Stimulated activated CD8-positive, alpha-beta memory T cell treated with anti-CD3 and anti-CD28 coated beads, Interleukin-12 subunit alpha, Interleukin-12 subunit beta, amount 100 ng/mL, for 4 hours (primary cell): ENCODE measurements around the gene OCA2.
"Not testable (repeated sequence)": the region's sequence is repeated elsewhere in the genome, so short reads cannot be mapped to it uniquely, and the experiment has no call there.

Experiments
- DNase-seq: peaks from one replicate; pipeline ENCODE4 v3.0.0-alpha.2; 2020; ENCODE audit warnings: low read depth

OCA2 gene

DNA sequence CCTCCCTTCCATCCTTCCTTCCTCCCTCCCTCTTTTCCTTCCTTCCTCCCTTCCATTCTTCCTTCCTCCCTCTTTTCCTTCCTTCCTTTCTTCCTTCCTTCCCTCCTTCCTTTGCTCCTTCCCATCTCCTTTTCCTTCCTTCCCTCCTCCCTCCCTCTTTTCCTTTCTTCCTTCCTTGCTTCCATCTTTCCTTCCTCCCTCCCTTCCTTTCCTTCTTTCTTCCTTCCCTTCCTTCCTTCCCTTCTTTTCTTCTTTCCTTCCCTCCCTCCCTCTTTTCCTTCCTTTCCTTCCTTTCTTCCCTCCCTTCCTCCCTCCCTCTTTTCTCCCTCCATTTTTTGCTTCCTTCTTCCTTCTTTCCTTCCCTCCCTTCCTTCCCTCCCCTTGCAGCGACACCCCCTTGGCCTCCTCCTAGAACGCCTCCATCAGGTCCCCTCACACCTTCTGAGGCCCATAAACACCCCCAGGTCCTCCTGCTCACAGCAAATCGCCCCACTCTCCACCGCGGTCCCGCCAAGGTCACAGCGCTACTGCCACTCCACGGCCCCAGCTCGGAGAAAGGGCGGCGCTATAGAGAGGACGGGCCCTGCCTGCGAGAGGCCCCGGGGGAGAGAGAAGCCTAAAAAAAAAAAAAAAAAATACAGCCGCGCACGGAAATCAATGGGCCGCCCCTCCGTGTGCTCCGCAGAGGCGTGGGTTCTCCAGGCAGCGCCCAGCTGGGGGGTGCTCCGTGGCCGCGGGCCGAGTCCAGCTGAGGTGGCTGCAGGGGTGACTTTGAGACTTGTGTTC lies 328.2 kb downstream of the OCA2 start:
- no peak for DNase-seq

DNA sequence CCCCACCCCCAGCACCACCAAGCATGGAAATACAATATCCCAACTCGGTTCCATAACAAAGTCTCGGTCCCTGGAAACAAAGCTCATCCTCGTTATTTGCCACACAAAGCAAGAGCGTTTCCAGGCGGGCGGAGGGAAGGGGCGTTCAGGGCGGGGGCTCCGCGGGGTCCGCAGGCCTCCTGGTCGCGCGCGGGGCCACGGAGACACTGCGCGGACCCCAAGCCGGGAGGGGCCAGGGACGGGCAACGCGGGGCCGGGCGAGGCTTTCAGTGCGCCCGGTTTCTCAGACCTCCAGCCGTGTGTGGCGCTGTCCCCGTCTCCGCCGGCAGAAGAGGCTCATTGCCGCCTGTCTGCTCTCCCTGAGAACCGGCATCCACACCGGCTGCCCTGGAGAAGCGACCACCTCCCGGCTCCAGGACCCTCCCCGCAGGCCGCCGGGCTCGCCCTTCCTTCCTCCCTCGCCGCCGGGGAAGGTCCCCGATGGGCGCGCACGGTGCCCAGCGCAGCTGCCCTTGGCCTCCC lies 329.0 kb downstream of the OCA2 start:
- DNase-seq = no peak

DNA sequence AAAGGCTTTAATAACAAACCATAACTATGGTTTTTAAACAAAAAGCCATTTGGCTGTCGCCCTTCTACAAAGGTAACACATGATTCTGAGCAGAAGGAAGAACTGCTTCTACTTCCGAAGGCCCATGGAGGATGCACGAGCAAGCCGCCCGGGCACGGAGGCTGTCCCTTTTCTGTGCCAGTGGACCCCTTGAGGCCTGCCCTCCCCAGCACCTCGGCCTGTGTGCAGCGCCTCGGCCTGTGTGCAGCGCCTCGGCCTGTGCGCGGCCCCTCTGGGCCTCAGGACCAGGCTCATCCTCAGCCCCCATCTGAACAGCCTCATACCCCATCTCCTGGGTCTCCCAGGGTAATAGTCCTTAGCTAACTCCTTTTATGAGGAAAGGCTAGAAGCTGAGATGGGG lies 329.5 kb downstream of the OCA2 start:
- no peak for DNase-seq

DNA sequence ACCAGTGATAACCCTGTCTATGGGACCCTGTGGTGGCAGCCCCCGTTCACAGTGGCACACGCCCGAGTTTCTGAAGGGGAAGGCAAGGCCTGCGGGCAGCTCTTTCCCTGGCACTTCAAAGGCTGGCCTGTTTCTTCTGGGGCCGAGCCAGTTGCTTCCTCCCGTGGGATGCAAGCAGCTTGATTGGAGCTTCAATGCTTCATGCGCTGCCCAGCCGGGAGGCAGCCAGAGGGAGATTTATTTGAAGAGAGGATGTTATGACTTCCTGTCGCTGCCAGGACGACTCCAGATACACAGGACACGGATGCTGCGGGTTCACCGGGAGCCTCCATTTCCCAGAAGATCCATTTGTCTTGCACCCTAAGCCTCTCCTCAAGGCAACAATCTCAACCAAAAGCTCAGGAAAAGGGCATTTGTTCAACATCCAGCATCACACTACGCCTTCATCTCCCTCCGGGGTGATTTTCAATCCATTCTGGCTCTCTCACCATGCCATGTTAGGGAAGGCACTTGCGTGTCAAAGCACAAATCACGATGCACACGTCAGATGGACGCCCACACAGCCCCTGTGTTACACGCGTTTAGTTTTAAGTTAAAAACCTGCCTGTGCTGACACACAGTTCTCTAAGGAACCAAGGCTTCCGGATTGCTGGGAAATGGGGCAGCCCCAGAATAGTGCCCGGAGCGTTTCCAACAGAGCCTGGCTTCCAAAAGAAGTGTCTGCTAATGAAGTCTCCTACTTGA lies 330.2 kb downstream of the OCA2 start:
- DNase-seq = no peak

DNA sequence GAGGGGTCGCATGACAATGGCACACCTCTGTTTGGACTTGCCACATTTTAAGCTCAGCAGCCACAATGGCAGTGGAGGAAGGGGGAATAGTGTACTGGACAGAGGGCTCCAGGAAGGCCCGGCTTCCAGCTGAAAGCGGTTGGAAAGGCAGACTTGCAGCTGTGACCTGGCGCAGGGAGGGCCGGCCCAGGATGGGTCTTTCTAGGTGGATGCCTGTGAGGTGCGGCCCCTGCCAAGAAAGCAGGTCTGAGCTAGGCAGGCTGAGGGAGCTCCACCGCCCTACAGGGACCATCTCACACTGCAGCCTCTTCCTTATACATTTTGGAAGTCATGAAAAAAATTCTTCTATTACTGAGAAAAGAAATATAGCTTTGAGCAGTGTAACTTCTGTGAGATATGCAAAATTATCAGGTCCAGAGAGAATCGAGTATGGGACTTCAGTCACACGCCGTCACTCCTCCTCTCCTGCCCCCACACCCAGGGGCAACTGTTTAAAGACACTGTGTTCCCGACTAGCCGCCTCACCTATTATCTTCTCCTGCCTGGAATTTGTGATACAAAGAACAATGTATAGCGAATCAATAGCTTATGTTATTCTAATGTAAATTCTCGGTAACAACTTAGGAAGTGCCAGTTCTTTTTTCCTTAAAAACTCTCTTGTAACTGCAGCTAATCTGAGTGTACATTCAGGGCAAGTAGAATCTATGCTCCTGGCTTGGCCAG lies 331.0 kb downstream of the OCA2 start:
- no peak for DNase-seq

DNA sequence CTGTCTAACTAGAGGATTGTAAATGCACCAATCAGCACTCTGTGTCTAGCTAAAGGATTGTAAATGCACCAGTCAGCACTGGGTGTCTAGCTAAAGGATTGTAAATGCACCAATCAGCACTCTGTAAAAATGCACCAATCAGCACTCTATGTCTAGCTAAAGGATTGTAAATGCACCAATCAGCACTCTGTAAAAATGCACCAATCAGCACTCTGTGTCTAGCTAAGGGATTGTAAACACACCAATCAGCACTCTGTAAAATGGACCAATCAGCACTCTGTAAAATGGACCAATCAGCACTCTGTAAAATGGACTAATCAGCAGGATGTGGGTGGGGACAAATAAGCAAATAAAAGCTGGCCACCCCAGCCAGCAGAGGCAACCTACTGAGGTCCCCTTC lies 331.7 kb downstream of the OCA2 start:
- DNase-seq = not testable (repeated sequence)

DNA sequence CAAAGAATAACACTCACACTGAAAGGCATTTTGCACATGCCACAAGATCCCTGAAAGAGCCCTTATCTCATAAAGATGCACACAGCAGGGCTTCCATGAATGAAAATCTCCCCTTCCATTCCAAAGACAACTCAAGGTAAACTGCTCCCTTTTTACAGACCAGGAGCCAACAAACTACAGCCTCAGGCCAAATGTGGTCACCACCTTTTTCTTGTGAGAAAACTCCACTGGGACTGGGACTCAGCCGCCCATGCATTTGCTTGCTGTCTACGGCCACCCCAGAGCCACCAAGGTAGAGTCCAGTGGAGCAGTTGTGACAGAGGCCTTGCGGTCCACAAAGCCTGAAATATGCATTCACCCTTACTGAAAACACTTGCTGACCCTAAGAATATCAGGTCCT lies 334.8 kb downstream of the OCA2 start:
- DNase-seq = no peak

DNA sequence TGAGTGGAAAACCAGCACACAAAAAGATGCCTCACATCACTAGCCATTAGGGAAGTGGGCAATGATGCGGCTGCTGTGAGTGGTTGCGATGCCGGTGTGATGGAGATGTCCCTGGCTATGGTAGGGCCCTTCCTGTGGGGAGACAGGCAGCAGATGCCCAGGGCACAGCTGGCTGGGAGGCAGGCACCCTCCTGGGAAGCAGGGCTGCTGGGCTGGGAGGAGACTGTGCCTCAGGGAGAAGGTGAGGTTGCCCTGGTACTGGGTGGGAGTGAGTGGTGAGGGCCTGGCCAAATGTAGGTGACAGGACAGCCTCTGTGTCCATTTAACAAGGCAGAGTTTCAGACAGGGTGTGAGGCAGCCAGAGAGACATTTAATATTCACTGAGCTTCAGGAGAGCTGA lies 335.6 kb downstream of the OCA2 start:
- DNase-seq = no peak

DNA sequence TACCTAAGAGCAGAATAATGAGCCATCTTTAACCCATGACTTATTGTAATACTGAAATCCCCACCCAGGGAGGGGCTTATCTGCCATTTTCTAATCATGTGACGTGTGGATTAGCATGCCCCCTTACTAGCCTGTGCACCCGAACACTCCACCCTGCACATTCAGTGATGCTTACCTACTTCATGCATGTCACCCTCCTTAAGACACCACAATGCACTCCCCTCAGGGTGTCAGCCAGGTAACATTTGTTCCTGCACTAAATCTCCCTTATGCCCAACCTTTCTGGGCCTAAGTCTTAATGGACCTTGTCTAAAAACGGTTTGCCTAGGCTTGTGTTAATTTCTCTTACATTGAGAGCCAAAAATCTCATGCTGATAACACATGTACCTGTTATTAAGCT lies 336.6 kb downstream of the OCA2 start:
- DNase-seq = no peak

DNA sequence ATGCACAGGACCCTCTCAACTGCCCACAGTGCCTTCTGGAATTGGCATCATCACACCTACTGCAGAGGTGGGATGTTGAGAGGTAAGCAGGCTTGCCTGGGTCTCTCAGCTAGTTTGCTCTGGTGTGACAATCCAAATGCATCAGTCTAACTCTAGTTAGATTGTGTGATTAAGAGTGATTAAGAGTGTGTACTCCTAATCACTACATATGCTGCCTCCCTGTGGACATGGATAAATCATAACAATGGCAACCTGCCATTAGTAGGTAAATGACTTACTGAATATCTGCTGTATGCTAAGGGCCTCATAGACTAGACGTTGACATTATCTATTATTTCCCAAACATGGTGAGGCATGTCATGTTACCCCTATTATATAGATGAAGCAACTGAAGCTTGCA lies 342.1 kb downstream of the OCA2 start:
- no peak for DNase-seq

DNA sequence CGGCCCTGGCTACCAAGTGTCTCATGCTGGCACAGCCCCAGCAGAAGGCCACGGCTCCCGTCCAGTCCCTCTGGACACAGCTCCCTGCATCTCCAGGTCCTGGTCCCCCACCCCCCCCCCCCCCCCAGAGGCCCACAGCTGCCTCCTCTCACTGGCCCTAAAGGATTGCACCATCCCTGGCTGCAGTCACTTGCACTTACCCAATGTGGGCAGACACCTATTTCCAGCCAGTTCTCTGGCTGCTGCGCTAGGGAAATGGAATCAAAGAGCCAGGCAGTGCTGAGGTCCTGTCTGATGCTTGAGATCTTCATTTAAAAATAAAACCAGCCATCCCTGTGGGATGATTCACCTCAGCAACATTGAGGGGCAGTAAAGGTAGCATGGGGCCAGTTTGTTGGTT lies 346.4 kb downstream of the OCA2 start:
- DNase-seq = no peak

DNA sequence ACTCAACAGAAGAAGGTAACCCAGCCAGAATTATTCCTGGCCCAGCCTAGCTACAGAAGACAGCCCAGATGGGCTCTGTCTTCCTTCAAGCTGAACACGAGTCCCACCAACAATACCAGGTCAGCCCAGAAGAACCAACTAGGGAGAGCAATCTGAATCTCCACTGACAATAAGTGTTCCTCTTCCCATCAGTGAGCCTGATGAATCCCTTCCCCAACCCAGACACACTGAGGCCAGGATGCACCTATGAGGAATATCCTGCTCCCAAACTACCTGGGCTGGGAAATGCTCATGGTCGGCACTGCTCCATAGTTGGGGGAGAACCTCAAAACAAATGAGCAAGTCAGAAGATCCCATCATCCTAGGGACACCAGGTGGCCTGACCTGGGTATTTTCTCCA lies 351.1 kb downstream of the OCA2 start:
- DNase-seq = no peak

DNA sequence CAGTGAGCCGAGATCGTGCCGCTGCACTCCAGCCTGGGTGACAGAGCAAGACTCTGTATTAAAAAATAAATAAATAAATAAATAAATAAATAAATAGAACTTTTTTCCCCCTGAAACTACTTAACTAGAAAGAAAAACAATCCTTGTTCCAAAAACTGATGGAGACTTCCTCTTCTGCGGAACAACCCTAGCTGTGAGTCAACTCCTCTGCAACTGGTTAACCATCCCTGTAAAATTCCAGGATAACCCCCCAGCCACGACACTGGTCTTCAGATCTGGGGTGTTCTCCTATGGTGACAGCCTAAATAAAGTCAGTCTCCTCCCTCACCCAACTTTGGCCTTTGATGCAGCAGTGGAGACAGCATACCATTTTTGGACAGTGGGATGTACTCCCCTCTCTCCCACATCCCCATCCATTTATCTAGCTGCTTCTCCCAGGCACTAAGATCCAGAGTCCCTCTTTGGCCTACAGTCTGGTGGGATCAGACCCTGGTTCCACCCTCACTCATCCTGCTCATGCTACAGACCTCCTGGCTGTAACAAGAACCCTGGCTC lies 352.6 kb downstream of the OCA2 start:
- DNase-seq = no peak

DNA sequence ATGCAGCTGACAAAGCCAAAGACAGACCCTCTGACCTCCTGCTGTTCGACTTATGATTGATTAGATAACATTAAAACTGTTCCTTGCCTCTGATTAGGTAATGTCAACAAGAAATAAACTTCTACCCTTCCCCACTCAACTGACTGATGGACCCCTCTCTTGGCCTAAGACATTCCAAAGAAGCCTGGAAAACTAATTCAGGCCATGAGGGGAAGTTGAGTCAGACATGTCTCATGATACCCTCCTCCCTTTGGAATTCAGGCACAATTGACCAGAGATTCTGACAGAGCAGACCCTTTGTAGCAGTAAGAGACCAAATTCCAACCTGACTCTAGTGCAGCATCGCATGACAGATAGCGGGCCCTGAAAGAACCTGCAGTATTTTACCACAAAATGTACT lies 354.5 kb downstream of the OCA2 start:
- no peak for DNase-seq

DNA sequence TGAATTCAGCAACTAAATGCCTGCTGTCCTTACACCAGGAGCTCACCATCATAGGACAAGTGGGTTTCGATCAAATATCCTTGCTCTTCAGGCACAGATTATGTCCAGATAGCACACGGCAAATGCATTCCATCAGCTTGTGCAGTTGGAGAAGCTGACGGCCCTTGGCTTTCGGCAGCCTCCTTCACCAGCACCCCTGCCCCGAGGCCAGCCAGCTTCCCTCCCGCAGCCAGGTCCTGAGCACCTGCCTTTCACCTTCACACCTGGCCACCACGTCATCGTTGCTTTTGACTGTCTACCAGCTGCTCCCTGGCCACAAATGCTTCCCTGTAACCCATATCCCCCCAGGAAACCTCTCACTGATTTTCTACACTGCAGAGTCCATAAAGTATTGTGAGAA lies 355.5 kb downstream of the OCA2 start:
- DNase-seq = no peak

DNA sequence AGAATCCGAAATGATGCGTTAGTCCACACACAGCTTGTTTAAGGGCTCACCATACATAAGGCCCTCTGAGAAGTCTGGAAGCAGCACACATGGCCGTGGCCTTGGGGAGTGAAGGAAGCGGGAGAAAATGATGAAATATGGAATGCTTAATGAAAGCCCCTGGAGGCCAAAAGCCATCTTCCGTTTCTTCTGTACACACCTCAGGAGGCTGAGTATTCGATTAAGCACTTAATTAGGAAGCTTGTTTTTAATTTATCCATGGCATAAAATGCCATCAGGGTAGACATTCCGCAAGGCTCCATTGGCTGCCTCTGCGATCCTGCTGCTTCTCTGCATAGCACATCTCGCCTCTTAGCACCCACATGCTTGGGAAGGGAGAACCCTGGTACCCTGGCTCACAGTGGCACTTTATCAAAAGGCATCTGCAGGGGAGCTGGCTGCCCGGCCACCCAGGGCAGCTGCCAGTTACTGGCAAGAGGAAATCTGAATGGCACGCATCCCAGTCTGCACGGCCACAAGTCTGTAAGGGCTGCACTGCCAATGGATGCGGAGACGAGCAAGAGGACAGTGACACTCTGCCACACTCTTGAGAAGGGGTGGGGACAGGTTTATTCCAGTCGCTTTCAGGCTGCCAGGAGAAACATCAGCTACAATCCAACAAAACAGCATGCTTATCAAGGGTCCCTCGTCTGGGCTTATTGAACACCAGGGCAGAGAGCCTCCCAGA lies 356.2 kb downstream of the OCA2 start:
- no peak for DNase-seq

DNA sequence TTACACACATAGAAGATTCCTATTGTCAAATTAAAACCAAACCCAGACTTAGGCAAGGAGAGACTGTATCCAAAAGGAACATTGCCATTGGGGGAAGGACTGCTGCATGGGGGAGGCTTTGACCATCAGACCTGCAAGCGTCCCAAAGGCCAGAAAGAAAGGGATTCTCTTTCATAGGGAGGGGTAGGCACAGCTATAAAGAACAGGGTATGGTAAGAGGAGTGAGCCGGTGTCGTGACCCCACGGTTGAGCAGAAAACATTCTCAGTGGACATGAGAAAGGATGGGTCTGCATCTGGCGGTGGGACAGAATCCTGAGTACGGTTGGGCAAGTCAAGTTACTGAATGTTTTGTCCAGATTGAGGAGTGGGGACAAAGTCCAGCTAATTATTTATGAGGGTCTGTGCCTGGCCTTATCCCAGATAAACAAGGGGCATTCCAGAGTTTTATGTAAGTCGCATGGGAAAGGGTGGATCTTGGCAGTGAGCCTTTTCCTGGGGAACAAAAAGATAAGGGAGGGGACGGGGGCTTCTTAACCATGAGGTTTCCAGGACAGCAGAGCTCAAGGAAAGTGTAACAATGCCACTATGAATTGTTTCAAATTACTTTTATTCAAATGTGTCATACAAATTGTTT lies 357.8 kb downstream of the OCA2 start:
- no peak for DNase-seq

DNA sequence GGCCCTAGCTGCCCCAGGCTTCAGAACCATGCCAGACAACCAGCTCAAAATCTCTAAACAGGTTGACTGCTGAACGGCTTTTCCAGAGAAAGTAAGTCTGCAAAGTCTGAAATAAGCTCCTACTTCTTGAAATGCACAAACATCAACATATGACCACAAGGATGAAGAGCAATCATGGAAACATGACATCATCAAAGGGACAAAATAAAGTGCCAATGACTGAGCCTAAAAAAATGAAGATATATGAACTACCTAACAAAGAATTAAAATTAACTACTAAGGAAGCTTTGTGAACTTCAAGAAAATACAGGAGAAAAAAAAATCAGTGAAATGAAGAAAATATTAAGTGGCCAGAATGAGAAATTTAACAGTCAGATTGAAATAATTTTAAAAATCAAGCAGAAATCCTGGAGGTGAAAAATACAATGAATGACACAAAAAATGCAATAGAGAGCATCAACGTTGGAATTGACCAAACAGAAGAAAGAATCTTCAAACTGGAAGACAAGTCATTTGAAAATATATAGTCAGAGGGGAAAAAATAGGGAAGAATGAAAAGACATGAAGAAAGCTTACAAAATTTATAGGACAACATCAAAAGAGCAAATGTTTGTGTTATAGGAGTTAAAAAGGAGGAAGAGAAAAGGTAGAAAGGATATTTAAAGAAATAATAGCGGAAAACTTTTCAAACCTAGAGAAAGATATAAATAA lies 364.2 kb downstream of the OCA2 start:
- no peak for DNase-seq

DNA sequence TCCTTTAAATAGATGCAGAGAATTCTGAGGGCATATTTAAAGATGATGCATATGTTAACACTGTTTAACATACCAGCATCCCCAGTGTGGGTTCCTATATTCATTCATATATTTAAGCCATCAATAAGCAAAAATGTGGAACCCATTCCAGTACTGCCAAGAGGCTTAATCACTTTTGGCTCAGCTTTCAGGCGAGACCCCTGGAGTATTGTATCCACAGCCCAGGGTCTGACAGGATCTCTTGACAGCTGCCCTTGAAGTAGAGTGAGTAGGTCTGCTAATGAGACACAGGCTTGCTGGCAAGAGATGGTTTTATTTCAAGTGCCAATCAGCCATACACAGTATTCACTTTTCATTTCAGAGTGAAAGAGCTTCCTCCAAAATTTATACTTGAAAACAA lies 367.3 kb downstream of the OCA2 start:
- no peak for DNase-seq

DNA sequence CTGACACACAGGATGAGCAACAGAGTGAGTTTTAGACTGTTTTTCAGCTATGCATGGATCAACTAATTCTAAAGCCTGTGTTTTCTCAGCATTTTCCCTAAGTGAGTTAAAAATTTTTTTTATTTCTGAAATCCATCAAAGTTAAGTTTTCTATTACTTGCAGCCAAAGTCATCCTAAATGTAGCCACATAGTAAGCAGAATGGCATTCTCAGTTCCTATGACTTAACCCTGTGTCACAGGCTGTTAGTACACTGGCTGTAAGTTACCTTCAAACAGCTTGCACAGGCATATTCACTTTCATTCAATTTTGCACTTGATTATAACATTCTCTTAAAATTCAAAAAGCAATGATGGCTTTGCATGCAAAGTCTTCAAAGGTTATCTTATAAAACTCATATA lies 368.2 kb downstream of the OCA2 start:
- no peak for DNase-seq

DNA sequence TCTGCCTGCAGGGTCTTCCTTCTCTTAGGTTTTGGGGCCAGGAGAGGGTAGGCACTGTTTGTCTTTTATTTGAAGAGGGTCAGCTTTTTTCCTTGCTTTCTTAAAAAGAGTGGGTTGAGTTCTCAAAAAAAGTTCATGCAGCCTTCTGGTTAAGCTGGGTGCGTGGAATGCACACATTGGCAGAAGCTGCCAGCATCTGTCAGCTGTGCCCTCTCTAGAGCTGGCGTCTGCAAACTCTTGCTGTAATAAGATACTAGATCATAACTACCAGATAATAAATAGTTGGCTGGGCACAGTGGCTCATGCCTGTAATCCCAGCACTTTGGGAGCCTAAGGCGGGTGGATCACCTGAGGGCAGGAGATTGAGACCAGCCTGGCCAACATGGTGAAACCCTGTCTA lies 373.4 kb downstream of the OCA2 start:
- no peak for DNase-seq
